ENCODE measurements around the gene CRYZ.

GRCh38 chr1:74673351-74674111 lies 59.3 kb downstream of the CRYZ start, which contains the start of gene ERICH3:
- TF ChIP-seq CTCF (IDR thresholded peaks at IDR 0.05) (no peak), POLR2A (IDR thresholded peaks at IDR 0.05) (no peak)
